Mononuclear cell (primary cell): Measurements from ENCODE around the gene NSL1. TPM values are rescaled to one million over a fixed set of nuclear protein-coding genes. Genes with fewer than 3 reads are reported as not detected.

Experiments
- H3K27me3 ChIP-seq: 2 replicates; pipeline ENCODE4 v1.6.0; 2011; ENCODE audit warnings: low read length, control low read depth; ENCODE audit not compliant: insufficient read depth
- H3K4me1 ChIP-seq: 2 replicates; pipeline ENCODE4 v1.5.1; 2011; ENCODE audit warnings: mild to moderate bottlenecking, low read length, control low read depth; ENCODE audit not compliant: insufficient read depth
- H3K4me3 ChIP-seq: 2 replicates; pipeline ENCODE4 v1.5.1; 2011; ENCODE audit warnings: mild to moderate bottlenecking, low read length, moderate library complexity
- H3K9me3 ChIP-seq: 2 replicates; pipeline ENCODE4 v1.5.1; 2011; ENCODE audit warnings: low read depth, mild to moderate bottlenecking, control low read depth, low read length
- total RNA-seq: library from RNA; depleted of rRNA; stranded (reverse); fragments of >200 nt; gene quantifications from one replicate; pipeline ENCODE4 v1.2.3, GENCODE V29; 2012

Gene NSL1
- total RNA-seq, 1 donor = 25.7 TPM

DNA sequence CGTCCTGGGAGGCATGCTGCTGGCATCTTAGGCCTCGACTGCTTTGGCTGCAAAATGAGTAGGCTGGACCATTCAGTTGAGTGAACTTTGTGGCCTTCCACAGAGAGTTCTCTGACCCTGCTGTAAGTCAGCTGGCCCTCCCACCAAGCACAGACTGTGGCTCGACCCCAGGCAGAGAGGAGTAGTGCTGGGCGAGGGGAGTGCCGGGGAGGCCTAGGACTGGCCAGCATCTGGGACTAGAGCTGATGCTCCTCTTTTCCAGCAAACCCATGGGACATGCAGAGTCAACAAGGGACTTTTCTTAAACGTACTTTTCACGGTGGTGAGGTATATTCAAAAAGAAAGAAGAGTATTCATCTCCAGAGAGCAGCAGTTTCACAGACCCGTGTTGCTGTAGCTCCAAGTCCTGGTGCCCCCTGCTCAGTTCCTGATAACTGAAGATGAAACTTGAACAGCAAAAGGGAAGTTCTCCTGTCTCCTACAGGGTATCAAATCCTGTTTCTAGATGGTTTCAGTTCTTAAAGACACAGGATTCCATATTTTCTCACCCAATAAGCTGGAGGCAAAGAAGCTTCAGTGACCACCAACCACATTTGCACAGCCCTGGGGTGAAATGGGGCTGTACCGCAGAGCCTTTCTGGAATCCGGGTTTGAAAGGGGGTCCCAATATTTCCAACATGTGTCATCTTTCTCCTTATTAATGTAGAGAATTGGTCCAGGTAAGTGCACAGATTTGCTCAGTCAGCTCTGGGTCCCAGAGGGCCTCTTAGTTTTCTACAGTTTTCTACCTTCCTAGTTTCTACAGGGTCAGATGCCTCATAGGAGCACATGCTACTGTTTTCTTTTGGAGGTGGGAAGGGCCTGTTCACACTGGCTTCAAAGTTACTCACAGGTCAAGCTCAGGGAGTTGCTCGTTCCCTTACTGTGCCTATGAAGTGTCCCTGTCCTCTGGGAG is 112.8 kb downstream of the NSL1 start:
- Histone ChIP-seq H3K4me3 (no peak overlapping the region), H3K27me3 (no peaks in the 10 kb centered on the region), H3K4me1 (peaks cover 47% of the 10 kb centered on the region), H3K9me3 (no peaks in the 10 kb centered on the region)

- Histone ChIP-seq H3K4me3 (no peak overlapping the region), H3K9me3 (no peaks in the 10 kb centered on the region), H3K4me1 (peaks cover 36% of the 10 kb centered on the region), H3K27me3 (no peaks in the 10 kb centered on the region)
These were observed 114.0 kb downstream of the NSL1 start for GRCh38 chr1:212677573-212677972.

- no peak overlapping the region for H3K4me3 ChIP-seq
- peaks cover 35% of the 10 kb centered on the region for H3K4me1 ChIP-seq
- no peaks in the 10 kb centered on the region for H3K27me3 ChIP-seq
- H3K9me3 ChIP-seq = no peaks in the 10 kb centered on the region
These were observed 114.4 kb downstream of the NSL1 start for GRCh38 chr1:212677136-212677535.

Other genes starting within 250 kb of the NSL1 start
- 53.6 TPM for gene ATF3, start 183.0 kb downstream of the NSL1 start, total RNA-seq
- 1.4 TPM for gene BATF3, start 91.9 kb downstream of the NSL1 start, total RNA-seq
- 15.7 TPM for gene TATDN3, start 117 bp upstream of the NSL1 start, total RNA-seq
- gene SPATA45, start 55.9 kb upstream of the NSL1 start, total RNA-seq = not detected
- 15.3 TPM for gene FLVCR1, start 66.5 kb upstream of the NSL1 start, total RNA-seq
- gene VASH2, start 158.8 kb upstream of the NSL1 start, total RNA-seq = 0.10 TPM
- 73.7 TPM for gene ANGEL2, start 224.1 kb upstream of the NSL1 start, total RNA-seq